NCI-H524 (cell line): ENCODE results near the gene ARHGAP42.

ENCODE experiments used
- DNase-seq, 2 experiments: peaks; one replicate each; lab custom pipeline; 2025; lab: John Stamatoyannopoulos, UW

ARHGAP42 gene

DNA sequence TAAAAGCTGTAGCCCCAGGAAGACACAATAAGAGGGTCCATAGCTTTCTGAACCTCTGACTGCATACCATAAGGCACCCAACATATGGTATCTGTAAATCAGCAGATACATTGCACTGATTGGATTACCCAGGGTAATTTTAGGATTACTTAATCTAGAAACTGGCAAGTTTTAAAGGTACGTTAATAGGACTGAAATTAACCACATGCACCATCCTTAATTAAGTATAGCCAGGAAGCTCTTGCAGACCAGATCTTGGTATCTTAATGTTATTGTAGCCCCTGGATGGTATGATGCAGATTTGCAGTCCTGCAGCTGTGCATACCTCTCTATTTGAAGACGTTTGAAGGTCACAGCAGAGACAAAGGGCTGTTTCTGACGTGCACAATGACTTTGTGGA, 72.8 kb downstream of the ARHGAP42 start:
- peak; percentile 63 to 89 for DNase-seq

DNA sequence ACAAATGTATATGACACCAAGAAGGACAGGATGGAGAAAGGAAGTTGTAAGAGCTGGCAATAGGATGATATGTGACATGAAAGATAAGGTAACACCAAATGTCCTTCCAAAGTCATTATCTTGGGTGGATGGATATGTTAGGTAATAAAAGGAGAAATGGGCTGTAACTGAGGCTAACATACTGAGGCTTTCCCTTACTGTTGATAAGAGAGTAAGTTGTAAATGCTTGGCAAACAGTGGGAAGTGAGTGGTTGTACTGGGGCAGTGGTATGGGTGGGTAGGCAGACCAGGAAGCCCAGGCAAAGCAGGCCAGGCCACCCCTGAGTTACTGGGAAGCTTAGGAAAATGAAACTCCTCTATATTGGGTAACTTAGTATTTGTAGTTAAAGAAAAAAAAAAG, 73.7 kb downstream of the ARHGAP42 start:
- DNase-seq: no peak

DNA sequence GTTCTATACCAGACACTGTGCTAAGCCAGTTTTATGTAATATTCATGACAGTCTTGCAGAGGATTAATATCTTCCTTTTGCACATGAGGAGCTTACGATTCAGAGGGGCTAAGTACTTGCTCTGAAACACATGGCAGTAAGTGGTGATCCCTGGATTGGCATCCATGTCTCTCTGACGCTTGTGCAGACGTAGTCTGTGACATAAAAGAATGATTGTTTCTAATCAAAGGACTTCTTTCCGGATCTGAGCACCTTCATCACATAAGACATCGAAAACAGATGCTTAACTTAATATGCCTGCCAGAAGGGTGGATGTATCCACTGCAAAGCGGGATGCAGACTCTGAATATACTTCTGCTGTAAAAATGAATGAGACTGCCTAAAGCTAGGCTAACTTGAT, 74.8 kb downstream of the ARHGAP42 start:
- peak; percentile 45 to 82 for DNase-seq

DNA sequence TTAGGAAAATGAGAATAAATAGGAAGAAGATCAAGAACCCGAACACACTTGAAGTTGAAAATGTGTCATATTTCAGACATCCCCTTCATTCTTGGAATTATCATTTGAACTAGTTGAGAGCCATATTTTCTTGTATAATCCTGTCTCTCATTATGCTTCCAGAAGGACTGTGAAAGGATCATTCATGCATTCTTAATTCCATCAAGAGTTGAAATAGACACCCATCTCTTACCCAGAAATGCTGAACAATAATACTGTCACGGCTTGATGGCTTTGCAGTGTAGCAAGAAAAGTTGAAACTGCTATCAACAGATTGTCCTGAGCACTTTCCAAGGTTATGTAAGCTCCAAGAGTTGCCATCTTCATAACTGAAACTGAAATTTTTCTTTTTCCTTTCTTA, 79.7 kb downstream of the ARHGAP42 start:
- DNase-seq: peak; percentile 7 to 89

DNA sequence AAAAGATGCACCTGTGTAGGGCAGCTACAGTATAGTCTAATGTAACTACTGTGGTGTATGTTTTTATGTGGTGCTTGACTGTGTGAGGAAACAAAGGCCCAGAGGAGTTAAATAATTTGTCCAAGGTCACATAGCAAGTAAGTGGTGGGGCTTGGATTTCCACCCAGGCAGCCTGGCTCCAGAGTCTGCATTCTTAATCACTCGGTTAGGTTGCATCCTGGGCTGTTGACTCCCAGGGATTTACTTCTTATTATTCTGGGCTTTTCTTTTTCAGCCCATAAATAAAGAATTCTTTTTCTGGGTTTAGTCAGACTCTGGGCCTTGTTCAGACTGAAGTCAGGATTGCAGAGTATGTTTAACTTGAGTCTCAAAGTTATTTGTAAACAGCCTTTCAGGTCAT, 82.1 kb downstream of the ARHGAP42 start:
- DNase-seq: no peak

DNA sequence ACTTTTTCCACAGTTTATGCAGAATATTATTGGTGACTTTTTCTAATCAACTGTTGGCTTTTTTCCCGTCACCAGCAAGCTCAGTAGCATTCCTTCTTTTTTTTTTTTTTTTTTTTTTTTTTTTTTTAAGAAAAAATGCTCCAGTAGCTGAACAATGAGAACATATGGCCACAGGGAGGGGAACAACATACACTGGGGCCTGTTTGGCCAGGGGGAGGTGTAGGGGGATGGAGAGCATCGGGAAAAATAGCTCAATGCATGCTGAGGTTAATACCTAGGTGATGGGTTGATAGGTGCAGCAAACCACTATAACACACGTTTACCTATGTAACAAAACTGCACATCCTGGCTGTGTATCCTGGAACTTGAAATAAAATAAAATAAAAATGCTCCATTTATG, 82.5 kb downstream of the ARHGAP42 start:
- peak in 1 of 2 experiments; percentile 36 for DNase-seq

DNA sequence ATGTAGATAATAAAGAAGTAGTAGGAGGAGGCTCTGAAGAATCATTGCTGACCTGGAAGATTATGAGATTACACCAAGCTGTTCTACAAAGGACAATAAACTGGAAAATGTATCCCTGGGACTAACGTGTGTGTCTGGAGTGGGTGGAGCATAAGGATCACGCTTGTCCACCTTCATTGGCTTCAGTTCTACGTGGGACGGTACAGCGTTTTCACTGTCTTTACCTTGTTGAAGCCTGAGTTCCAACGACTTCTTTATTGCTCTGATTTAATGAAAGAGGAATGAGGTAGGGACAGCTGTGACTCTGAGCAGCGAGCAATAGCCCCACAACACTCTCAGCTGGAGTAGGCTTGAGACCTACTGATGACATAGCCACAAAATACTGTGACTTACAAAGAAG, 87.0 kb downstream of the ARHGAP42 start:
- no peak for DNase-seq

DNA sequence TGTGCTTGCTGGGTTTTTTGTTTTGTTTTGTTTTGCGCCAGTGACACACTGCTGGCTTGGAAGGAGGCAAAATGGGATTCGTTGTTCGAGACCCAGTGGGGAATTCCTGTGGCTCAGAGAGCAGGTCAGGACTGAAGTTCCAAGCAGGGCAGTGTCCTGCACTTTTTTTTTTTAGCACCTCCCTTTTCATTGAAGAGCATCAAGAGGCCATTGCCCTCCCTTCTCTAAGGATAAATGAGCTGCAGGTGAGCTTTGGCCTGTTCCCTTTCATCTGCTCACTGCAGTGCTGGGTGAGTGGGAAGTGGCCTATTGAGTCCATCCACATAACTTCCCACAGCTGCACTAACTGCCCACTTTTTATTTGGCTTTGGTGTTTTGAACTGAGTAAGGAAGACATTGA, 87.8 kb downstream of the ARHGAP42 start:
- no peak for DNase-seq

DNA sequence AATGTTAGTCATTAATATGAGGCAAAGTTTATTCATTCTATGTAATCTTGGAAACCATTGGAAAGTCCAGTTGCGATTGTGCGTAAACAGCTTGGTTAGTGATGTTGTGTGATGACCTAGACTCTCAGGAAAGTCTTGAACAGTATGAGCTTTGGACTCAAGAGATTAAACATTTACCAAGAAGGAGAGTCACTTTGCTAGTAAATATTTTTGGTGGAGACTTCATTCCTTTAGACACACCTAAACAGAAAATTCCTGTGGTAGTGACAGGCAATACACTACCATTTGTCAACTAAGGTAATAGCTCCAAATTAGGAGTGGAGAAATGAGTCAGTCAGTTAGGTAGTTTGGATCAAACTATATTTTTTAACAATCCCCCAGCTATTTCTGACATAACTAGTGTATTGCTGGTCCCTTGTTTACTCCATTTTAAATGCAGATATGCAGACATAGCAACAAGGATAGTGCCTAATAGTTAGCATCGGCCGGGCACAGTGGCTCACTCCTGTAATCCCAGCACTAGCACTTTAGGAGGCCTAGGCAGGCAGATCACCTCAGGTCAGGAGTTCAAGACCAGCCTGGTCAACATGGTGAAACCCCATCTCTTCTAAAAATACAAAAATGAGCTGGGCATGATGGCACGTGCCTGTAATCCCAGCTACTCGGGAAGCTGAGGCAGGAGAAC, 89.3 kb downstream of the ARHGAP42 start:
- no peak for DNase-seq

DNA sequence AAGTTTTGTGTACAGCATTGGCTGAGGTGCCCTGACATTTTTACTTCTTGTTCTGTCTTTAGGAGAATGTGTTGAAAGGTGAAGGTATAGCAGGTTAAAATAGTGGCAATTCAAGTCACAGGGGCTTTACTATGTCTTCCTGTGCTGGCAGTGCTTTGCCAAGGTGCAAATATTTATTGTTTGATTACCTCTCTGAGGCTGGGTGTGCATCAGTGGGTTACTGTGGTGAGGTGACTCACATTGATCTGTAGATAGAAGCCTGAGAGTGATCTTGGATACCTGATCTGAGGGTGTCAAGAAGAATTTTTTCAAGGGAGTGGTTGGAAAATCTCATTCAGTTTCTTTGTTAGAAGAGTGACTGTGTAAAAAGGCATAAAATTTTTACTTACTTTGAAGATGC, 90.0 kb downstream of the ARHGAP42 start:
- no peak for DNase-seq

DNA sequence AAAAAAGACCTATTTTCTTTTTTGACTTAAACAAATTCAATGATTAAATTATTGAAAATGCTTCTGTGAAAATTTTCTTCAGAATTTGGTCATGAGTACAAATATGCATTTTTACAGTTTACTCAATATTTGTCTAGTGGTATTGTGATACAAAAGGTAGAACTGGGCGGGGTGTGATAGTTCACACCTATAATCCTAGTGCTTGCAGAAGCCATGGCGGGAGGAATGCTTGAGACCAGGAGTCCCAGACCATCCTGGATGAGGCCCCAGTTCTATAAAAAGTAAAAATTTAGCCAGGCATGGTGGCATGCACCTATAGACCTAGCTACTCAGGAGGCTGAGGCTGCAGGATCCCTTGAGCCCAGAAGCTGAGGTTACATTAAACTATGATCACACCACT, 90.6 kb downstream of the ARHGAP42 start:
- DNase-seq: no peak

DNA sequence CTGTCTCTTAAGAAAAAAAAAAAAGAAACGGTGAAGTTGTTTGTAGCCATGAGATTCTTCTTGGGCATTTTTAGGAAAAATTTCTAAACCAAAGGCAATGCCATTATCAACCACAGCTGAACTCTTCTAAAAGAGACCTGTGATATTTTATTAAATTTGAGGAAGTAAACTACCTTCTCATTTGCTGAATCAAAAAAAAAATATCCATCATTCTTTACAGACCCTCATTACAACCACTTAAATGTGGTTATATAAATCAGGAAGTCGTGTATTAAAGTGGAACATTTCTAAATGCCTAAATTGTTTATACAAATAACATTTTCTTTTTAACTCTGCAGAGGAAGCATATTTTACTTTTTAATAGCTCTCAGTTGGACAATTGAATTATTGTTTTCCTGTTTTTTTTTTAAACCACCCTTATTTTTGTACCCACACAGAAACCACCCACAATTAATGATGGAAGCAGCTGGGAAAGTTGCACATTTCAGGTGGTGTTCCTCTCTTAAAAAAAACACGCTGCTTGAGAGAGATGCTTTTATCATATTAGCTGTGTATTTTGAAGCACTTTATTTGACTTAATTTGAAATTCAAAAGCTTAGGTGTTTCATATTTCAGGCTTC, 91.2 kb downstream of the ARHGAP42 start:
- no peak for DNase-seq

DNA sequence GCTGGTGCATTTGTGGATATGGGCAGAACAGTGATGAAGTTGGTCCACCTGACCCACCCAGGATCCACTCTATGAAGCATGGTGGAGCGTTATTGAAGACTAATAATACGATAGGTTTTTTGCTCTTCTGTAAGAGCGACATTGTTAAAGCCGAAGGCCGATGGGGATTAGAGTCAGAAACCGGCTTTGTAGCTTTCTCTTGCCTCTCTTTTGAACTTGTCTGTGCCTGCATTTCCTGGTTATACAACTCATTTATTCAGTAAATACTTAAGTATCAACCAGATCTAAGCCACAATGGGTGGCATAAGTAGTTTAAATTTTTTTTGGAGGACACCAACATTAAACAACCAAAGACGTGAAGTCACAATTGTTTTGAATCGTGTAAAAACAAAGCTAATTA, 93.4 kb downstream of the ARHGAP42 start:
- no peak for DNase-seq

DNA sequence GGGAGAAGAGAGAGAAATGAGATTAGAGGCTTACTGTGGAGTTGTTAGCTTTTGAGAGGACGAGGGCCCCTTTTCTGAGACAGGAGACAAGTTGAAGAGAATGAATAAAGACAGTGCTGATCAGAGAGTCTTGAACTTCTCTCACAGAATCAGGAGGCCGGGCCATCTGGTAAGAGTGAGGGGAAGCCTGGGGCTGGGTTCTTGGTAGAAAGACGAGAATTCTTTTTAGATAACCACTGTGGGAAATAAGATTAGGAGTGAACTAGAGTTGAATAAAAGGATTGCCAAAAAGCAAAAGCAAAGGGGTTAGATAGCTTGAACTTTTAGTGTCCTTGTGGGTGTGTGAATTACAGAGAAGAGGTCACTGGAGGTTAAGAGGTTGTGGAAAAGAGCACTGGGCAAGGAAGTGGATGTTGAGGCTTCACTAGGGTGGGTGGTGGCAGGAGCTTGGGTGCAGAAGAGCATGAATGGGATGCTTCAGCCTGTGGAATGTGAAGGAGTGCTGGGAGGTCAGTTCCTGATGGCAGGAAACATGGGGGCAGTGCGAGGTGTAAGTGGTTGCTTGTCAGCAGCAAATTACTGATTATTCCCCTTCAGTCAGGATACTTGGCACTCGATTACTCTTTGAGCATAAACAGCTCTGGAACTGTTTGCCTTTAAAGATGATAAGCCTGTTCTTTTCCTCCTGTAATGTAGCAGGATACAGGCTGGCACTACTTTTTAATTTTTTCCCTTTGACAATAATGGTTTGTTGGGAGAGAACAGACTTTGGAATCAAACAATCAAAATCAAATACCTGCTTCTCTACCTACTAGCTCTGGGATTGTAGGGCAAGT, 98.3 kb downstream of the ARHGAP42 start:
- no peak for DNase-seq

DNA sequence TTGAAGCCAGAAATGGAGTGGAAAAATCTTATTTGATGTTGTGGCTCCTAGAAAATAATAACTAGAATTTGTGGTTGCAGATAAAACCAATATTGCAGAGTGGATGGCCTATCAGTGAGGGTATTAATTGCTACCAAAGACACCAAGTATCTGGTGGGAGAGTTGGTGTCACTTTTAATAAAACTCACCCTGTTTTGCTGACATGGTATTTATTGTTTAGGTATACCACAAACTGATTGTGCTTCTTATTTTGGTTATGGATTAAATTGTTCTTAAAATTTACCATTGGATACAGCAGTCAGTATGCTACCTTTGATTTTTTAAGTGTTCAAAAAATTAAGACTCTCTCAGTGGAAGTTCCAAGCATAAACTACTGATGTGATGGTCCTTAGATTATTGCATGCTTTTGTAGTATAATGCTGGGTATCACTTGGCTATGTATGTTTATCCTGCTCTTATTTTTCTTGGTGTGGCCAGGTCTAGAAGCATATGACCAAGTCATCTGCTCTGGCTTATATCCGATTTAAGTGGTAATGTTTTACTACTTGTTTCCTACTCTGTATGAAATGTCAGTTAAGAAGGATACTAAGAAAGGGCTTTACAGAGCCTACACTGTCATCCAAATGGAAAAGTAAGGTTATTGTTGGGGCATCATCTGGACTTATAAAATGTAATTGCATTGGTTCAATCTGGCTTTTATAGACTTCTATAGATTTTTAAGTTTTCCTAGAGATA, 101.6 kb downstream of the ARHGAP42 start:
- no peak for DNase-seq

DNA sequence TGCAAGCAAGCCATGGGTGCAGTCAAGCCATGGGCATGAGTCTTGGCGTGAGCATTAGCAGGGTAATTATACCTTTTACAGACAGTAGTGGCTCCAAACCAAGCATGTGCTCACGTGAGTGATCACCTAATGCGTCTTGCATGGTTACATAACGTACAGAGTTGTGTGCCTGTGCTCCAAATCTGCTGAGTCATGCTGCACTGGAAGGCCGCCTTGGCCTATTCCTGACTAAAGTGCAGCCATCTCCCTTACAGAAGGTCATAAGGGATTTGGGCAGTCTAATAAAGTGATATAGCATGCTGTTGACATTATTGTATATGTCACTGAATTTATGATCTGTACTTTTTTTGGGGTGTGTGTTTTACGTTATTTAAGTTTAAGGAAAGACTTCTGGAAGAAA, 102.4 kb downstream of the ARHGAP42 start:
- DNase-seq: no peak

DNA sequence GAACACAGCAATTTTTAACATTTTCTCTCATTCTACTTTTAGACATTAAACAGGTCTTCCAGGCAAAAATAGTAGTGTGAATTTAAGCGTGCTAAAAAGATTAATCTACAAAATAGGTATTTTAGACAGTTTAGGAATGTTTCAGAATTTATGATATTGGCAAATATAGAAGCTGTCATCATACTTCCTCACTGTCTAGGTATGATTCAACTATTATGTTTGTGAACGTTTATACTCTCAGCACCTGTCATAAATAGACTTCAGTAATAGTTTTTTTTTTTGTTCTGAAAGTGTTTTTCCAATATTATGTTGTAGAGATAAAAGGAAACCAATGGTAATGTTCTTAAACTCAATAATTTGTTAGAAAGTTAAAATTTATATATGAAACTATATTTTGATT, 103.0 kb downstream of the ARHGAP42 start:
- DNase-seq: no peak

DNA sequence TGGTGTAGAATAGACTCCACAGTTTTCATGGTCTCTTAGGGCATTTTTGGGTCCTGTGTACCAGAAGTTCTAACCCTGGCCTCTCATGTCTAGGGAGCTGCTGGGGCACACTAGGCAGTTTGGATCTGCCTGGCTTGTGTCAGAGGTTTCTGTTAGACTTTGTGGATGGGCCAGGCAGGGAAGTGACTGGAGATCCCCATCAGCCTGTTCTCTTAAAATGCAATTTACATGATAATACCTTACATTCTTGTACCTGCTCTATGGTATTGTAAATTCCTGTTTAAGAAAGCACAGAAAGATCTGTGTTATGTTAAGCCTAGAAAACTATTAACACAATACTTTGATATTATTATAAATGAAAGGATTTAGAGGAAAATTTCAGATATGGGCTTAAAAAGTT, 104.0 kb downstream of the ARHGAP42 start:
- DNase-seq: no peak

DNA sequence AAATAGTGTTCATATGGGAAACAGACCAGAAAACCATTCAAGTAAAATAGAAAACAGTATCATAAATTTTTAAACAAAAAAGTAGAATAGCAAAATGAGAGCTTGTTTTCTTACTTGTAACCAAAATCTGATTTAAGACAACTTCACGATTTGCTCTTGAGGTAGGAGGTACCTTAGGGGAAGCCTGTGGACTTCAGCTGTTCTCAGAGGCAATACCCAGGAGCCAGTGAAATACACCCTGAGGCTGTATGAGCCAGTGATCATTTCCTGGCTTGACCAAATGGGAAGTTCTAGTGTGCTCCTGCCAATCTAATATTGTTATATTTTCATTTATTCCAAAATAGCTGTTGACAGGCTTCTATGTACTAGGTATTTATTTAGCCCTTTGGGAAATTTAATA, 104.8 kb downstream of the ARHGAP42 start:
- DNase-seq: no peak

DNA sequence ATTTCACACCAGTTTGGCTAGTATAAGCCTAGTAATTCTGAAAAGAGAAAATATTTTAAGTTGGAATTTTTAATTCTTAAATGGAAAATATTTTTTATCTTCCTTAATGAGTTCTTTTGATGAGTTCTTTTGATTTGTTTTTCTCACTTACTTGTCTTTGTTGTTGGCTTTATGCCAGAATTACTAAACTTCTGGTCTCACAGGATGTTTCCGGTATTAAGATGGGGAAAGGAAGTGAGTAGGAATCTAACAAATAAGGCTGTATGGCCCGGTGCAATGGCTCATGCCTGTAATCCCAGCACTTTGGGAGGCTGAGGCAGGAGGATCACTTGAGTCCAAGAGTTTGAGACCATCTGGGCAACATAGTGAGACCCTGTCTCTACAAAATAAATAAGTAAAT, 106.4 kb downstream of the ARHGAP42 start:
- DNase-seq: no peak

DNA sequence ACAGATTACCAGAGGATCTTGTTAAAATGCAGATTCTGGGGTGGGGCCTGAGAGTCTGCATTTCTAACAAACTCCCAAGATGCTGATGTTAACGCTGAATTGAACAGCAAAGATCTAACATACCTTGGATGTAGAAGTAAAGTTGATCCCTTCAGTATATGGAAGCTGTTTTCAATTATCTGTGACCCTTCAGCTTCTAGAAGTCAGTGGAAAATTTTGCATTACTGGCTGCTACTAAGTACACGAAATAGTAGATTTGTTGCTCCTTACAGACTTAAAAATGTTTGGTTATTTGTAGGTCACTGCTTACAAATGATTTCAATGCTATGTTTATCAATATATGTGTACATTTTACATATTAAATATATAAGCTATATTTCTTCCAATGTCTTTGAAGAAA, 107.4 kb downstream of the ARHGAP42 start:
- no peak for DNase-seq

DNA sequence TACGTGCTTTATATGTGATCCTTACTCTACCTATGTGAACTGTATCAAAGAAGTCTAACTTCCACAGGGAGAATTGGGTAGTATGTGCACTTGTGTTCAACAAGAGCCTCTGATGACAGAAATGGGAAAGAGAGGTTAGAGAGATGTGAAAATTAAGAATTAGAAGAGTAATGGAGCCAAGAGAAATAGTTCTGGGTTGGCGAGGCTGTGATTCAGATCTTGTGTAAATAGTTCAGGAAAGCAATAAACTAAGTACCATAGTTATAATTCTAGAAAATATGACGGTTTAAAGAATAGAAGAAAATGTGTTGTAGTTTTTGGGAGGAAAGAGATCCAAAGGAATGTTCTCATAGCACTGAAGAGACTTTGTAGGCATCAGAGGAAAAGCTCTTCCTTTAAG, 112.4 kb downstream of the ARHGAP42 start:
- DNase-seq: no peak

DNA sequence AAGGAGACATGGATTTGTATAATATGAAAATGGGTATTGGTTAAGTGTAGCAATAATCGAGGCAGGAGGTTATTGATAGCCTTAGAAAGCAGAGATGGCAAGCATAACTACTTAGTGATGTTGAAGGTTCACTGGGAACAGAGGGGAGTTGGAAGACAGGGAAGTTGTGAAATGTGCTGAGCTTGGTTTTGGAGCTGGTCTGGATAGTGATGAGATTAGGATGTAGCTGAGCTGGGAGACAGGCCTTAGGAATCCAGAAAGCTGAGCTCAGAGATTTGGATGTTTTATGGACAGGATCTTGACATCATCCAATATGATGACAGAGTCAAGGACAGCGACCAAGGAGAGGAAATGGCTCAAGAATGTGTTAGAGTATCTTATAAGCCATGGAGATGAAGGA, 113.1 kb downstream of the ARHGAP42 start:
- DNase-seq: no peak
